HUES6 (cell line): ENCODE results near the gene PDGFD.
"Not testable (repeated sequence)": the region's sequence is repeated elsewhere in the genome, so short reads cannot be mapped to it uniquely, and the experiment has no call there.

ENCODE experiments used
- H3K27ac ChIP-seq: 2 replicates; pipeline ENCODE4 v1.7.0; 2013; ENCODE audit warnings: low read depth, mild to moderate bottlenecking, low read length, inconsistent platforms
- H3K27me3 ChIP-seq: 2 replicates; pipeline ENCODE4 v1.6.1; 2013; ENCODE audit warnings: low read length; ENCODE audit not compliant: control insufficient read depth, insufficient read depth
- H3K36me3 ChIP-seq: 2 replicates; pipeline ENCODE4 v1.6.1; 2013; ENCODE audit warnings: low read length; ENCODE audit not compliant: control insufficient read depth, insufficient read depth
- H3K4me1 ChIP-seq: 2 replicates; pipeline ENCODE4 v1.6.1; 2013; ENCODE audit warnings: low read length; ENCODE audit not compliant: control insufficient read depth, insufficient read depth
- H3K4me3 ChIP-seq: 2 replicates; pipeline ENCODE4 v1.5.1; 2013; ENCODE audit warnings: low read depth, low read length
- H3K9ac ChIP-seq: one replicate; pipeline ENCODE4 v1.6.1; 2013; ENCODE audit warnings: mild to moderate bottlenecking, low read length
- H3K9me3 ChIP-seq: 2 replicates; pipeline ENCODE4 v1.6.1; 2013; ENCODE audit warnings: low read depth, low read length; ENCODE audit not compliant: control insufficient read depth, insufficient read depth

The PDGFD gene

DNA sequence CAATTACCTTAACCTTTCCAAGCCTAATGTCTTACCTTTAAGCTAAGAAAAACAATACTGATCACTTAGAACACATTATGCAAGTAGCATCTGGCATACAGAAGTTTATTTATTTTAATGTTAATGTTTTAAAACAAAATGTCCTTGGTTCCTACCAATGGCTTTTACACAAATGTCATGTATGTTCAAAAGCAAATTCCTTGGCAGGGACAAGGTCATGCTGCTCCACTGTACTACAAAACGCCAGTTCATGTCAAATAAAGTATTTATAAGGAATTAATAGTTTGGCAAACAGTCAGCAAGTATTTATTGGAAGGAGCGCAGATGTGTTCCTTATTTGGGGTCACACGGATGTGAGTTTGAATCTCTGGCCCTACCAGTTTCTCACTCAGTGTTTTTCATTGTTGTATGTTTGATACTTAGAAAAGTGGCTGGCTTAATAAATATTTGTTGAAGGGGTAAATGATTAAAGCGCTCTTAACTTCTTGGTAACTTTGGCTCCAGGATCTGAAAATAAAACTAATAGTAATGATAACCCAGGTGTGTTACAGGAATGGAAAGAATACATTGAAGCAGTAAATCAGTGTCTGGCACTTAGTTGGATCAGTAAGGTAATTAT is 108.9 kb downstream of the PDGFD start:
- Histone ChIP-seq H3K27me3 (no peaks in the 10 kb centered on the region), H3K9me3 (no peaks in the 10 kb centered on the region), H3K36me3 (no peaks in the 10 kb centered on the region), H3K4me1 (0 out of 2 replicates have a peak, but pooled peaks cover 3% of the 10 kb centered on the region), H3K27ac (no peak overlapping the region), H3K9ac (no peak overlapping the region), H3K4me3 (no peak overlapping the region)

GRCh38 chr11:104053743-104054478 is 110.0 kb downstream of the PDGFD start:
- H3K4me1 ChIP-seq = 0 out of 2 replicates have a peak, but pooled peaks cover 3% of the 10 kb centered on the region
- H3K27me3 ChIP-seq = no peaks in the 10 kb centered on the region
- H3K36me3 ChIP-seq = no peaks in the 10 kb centered on the region
- H3K9me3 ChIP-seq = no peaks in the 10 kb centered on the region
- no peak overlapping the region for H3K27ac ChIP-seq
- no peak overlapping the region for H3K4me3 ChIP-seq
- H3K9ac ChIP-seq = no peak overlapping the region

- no peak overlapping the region for H3K4me3 ChIP-seq
- H3K27ac ChIP-seq = no peak overlapping the region
- H3K4me1 ChIP-seq = 0 out of 2 replicates have a peak, but pooled peaks cover 3% of the 10 kb centered on the region
- H3K9me3 ChIP-seq = no peaks in the 10 kb centered on the region
- H3K36me3 ChIP-seq = no peaks in the 10 kb centered on the region
- H3K9ac ChIP-seq = no peak overlapping the region
- H3K27me3 ChIP-seq = no peaks in the 10 kb centered on the region
These were observed 112.2 kb downstream of the PDGFD start for GRCh38 chr11:104051778-104052177.

DNA sequence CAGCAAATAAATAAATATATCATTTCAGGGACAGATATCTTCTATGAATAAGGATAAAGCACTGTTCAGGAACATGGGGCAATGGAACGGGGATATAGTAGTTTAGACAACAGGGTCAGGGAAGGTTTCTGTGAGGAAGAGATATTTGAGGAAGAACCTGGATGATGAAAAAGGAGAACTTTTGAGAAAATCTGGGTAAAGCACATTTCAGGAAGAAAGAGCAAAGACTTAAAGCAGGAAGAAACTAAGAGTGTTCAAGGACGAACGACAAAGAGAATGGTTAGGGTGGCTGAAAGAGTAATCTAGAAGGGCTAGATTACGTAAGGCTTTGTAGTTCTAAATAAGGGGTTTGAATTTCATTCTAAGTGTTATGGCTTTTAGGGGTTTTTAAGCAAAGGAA is 114.8 kb downstream of the PDGFD start:
- no peak overlapping the region for H3K27ac ChIP-seq

DNA sequence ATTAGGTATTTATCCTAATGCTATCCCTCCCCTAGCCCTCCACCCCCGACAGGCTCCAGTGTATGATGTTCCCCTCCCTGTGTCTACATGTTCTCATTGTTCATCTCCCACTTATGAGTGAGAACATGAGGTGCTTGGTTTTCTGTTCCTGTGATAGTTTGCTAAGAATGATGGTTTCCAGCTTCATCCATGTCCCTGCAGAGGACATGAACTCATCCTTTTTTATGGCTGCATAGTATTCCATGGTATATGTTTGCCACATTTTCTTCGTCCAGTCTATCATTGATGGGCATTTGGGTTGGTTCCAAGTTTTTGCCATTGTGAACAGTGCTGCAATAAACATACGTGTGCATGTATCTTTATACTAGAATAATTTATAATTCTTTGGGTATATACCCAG is 117.1 kb downstream of the PDGFD start:
- not testable (repeated sequence) for H3K27ac ChIP-seq, H3K9ac ChIP-seq, H3K27me3 ChIP-seq, H3K4me3 ChIP-seq, H3K9me3 ChIP-seq, H3K4me1 ChIP-seq, H3K36me3 ChIP-seq

More for the DNA sequence above, 114.8 kb downstream of the PDGFD start:
- H3K9me3 ChIP-seq = no peaks in the 10 kb centered on the region
- no peaks in the 10 kb centered on the region for H3K27me3 ChIP-seq
- no peaks in the 10 kb centered on the region for H3K36me3 ChIP-seq
- H3K9ac ChIP-seq = no peak overlapping the region
- 0 out of 2 replicates have a peak, but pooled peaks cover 3% of the 10 kb centered on the region for H3K4me1 ChIP-seq
- H3K4me3 ChIP-seq = no peak overlapping the region

DNA sequence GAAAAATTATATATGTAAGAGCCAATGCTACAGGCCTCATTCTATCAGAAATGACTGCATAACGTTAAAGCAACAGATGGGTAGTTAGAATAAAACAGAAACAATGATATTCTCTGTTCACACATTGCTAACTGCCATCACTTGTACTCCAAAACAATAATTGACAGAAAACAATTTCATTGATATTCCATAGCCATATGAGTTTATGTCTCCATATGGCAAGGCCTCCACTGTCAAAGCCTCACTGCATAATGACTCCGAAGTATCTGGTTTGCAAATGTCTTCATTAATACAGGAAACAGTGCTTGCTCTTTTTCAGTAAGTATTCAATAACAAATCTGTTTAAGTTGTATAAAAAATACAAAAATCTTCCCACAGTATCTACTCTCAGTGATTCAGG is 117.6 kb downstream of the PDGFD start:
- H3K27me3 ChIP-seq = no peaks in the 10 kb centered on the region
- H3K4me3 ChIP-seq = no peak overlapping the region
- H3K4me1 ChIP-seq = no peaks in the 10 kb centered on the region
- H3K36me3 ChIP-seq = no peaks in the 10 kb centered on the region
- no peak overlapping the region for H3K9ac ChIP-seq
- no peak overlapping the region for H3K27ac ChIP-seq
- H3K9me3 ChIP-seq = no peaks in the 10 kb centered on the region

- Histone ChIP-seq H3K27me3 (no peaks in the 10 kb centered on the region), H3K4me3 (no peak overlapping the region), H3K36me3 (no peaks in the 10 kb centered on the region), H3K9me3 (no peaks in the 10 kb centered on the region), H3K27ac (no peak overlapping the region), H3K9ac (no peak overlapping the region), H3K4me1 (no peaks in the 10 kb centered on the region)
These were observed 120.2 kb downstream of the PDGFD start for GRCh38 chr11:104043678-104044239.

DNA sequence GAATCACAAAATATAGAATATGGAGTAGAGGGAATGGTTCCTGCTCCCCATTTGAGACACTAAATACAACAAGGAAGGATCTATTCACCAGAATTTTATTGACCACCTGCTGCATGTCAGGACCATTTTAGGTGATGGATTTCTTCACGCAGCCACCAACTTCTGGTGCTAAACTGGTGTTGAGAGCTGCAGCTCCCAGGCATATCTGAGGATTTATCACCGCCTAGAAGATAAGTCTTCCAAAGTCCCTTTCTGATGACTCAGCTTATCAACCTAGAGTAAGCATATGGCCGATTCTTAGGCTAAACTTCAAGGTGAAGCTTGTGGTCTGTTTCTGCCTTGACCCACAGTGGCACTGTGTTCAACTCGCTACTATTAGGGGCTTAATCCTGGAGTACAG is 120.8 kb downstream of the PDGFD start:
- Histone ChIP-seq H3K9ac (no peak overlapping the region), H3K27ac (no peak overlapping the region), H3K4me3 (no peak overlapping the region), H3K27me3 (no peaks in the 10 kb centered on the region), H3K4me1 (no peaks in the 10 kb centered on the region), H3K36me3 (no peaks in the 10 kb centered on the region), H3K9me3 (no peaks in the 10 kb centered on the region)

DNA sequence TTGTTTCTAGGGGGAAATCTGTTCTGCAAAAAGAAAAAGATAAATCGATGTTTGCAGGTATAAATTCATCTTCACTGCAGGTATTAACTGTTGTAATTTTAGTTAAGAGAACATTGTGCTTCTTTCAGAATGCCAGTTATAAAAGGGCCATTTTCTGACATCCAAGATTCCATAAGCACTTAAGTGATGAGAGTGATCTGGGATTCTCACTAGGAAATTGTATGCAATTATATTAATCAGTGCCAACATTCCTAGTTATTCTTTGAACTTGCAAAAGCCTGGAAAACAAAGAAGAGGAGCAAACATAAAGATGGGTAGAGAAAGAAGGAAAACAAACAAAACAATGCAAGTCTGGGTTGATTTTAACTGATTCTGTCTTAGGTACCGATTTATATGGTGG is 122.2 kb downstream of the PDGFD start:
- Histone ChIP-seq H3K27ac (no peak overlapping the region), H3K27me3 (no peaks in the 10 kb centered on the region), H3K4me3 (no peak overlapping the region), H3K9me3 (no peaks in the 10 kb centered on the region), H3K9ac (no peak overlapping the region), H3K36me3 (no peaks in the 10 kb centered on the region), H3K4me1 (no peaks in the 10 kb centered on the region)

DNA sequence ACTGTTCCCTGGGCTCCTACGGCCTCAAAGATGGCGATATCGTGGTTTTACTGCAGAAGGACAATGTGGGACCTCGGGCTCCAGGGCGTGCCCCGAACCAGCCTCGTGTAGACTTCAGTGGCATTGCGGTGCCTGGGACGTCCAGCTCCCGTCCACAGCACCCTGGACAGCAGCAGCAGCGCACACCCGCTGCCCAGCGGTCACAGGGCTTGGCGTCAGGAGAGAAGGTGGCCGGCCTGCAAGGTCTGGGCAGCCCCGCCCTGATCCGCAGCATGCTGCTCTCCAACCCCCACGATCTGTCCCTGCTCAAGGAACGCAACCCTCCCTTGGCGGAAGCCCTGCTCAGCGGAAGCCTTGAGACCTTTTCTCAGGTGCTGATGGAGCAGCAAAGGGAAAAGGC is 127.0 kb downstream of the PDGFD start:
- Histone ChIP-seq H3K4me1 (no peaks in the 10 kb centered on the region), H3K9ac (no peak overlapping the region), H3K9me3 (no peaks in the 10 kb centered on the region), H3K4me3 (no peak overlapping the region), H3K27ac (no peak overlapping the region), H3K36me3 (no peaks in the 10 kb centered on the region), H3K27me3 (no peaks in the 10 kb centered on the region)

DNA sequence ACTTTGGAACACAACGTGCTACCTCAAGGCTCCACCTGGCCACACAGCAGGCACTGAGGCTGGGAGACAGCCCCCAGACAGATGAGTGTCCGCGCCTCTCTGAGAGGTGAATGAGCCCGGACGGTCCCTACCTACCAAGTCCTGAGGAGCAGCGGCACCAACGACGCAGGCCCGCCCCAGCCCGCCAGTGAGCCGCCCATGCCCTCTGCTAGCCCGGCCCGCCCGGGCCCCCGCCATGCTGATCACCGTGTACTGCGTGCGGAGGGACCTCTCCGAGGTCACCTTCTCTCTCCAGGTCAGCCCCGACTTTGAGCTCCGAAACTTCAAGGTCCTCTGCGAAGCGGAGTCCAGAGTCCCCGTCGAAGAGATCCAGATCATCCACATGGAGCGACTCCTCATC is 127.4 kb downstream of the PDGFD start, which contains the start of gene DDI1:
Gene DDI1 (plus strand): TSS at position 53 of the 400 bp plus-strand sequence. CDS start 183 bp downstream, at position 236.
- Histone ChIP-seq H3K27me3 (no peaks in the 10 kb centered on the region), H3K9ac (no peak within 1 kb of the TSS), H3K4me3 (no peak within 1 kb of the TSS), H3K27ac (no peak within 1 kb of the TSS), H3K4me1 (no peaks in the 10 kb centered on the region), H3K9me3 (no peaks in the 10 kb centered on the region), H3K36me3 (no peaks in the 10 kb centered on the region)
